NT2/D1 (cell line): Measurements from ENCODE around the gene LCTL.

Source experiments
- YY1 ChIP-seq: IDR thresholded peaks from 2 replicates; pipeline ENCODE4 v1.6.1; 2011; ENCODE audit not compliant: insufficient read length, insufficient read depth
- ZNF274 ChIP-seq: IDR thresholded peaks from 2 replicates; pipeline ENCODE4 v1.6.1; 2011; ENCODE audit warnings: mild to moderate bottlenecking, low read depth, low read length

DNA sequence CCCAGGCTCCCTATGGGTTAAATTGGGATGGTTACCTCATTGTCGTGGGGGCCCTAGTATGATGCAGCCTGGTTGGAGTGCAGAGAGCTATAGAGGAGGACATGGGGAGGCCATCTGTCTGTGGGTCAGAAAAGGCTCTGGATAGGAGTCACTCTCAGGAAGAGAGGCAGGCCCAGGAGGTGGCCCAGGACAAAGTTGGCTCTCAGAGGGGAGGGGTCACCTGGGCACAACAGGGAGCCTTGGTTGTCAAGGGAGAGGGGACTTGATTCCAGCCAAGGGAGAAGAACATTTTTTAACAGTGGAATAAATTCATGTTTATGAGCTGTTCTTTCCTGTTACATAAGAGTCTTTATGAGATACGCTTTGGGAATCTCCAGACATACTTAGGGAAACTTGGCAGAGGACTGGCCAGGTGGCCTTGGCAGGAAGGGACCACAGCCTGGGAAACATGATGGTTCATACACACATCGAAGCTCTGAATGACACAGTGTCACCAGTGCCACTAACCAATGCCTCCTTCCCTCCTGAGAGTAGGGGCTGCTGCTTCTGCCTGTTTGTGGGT, 27.5 kb upstream of the LCTL start:
- TF ChIP-seq ZNF274 (no peak), YY1 (no peak)
